Activated T-cell treated with anti-CD3 and anti-CD28 coated beads for 24 hours (primary cell): ENCODE measurements around the gene SINHCAF.
"Not testable (repeated sequence)": the region's sequence is repeated elsewhere in the genome, so short reads cannot be mapped to it uniquely, and the experiment has no call there.

ENCODE experiments used
- DNase-seq: peaks from one replicate; pipeline ENCODE4 v3.0.0-alpha.2; 2020; ENCODE audit warnings: low read depth

The SINHCAF gene

DNA sequence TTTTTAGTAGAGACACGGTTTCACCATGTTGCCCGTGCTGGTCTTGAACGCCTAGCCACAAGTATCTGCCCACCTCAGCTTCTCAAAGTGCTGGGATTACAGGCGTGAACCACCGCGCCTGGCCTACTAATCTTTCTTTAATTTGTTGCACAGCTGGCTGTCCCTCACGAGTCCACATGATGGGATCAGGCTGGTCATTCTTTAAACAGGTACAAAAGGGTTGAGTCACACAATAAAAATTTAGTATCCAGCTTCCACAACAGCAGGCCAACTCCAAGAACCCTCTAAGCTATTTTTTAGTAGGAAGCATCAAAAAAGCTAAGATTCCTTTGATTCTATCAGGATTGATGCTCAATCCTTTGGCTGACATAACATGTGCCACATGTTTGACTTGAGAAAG lies 17.8 kb downstream of the SINHCAF start:
- no peak for DNase-seq

DNA sequence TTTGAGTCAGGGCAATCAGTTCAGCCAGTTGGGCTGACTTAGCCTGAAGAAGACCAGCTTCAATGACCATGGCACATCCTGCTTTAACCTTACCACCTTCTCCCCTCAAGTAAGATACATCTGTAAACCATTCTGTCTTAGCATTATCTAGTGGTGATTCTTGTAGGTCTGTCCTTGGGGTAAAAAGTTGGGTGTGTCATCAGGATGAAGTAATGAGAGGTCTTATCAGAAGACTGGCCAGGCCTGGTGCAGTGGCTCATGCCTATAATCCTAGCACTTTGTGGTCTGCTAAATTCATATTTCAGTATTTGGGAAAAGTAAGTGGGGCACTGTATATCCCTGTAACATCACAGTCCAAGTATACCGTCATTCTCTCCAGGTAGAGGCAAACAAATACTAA lies 19.1 kb downstream of the SINHCAF start:
- DNase-seq, result no peak

DNA sequence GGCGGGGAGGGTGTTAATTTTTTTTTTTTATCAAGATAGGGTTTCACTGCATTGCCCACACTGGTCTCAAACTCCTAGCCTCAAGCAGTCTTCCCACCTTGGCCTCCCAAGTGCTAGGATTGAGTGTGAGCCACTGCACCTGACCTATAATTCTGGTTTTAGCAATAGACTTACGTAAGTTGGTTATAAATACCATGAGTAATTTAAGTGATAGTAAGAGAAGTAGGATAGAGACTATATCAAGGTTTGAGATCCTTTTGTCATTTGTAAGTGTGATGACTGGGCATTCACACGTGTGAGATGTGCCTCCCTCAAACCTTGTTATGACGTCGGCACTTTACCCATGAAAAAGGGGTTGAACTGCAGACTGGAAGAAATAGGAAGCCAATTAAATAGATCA lies 22.5 kb downstream of the SINHCAF start:
- DNase-seq, result no peak

DNA sequence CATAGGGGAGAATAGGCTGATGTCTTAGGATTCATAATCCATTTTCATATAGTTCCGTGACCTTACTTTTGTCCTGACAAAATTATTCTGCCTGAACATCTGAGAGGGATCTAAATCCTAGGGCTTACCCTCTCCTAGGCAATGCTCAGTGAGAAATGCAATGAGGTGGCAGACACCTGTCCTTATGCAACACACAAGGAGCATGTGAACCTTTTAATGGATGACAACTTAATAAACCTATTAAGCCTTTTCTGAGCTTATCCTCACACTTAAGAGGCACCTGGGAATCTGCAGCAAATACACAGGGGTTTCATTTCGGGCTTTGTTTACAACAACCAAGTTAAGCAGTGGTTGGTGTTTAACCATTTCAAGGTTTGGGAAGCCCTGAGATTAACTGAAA lies 24.6 kb downstream of the SINHCAF start:
- DNase-seq, result no peak

GRCh38 chr12:31300783-31301182 lies 25.2 kb downstream of the SINHCAF start:
- no peak for DNase-seq

DNA sequence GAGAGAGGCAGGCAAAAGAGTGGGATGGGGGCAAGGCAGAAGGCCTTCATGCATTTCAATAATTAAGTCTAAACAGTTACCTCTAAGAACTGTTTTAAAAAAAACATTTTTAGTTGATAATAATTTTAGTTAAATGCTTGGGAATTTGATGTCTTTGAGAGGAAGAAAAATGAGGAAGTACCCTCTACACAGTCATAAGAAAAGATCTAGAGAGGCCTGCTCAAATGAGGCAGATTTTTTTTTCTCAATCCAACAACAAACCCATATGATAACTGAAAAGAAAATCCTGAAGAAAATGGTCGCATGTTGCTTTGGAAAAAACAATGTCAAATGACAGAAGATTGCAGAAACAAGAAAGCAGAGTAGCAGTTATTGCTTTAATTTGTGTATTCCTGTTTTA lies 25.6 kb downstream of the SINHCAF start:
- DNase-seq, result no peak

DNA sequence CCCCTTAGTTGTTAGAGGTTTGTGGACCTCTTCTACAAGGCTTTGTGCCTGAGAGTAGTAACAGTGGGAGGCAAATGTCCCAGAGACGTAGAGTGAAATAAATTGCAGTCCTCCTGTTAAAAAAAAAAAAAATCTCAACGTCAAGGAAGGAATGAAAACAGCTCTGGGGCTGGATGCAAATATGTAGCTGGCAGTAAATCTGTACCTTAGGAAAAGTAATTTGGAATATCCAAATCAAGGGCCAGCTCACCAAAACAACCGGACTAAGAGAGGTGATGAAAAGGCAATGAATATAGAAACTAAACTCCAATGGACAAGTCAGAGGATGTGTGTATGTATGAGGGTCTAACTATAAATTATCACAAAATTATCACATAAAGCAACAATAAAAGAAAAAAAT lies 27.0 kb downstream of the SINHCAF start:
- DNase-seq, result no peak

GRCh38 chr12:31298515-31298910 lies 27.4 kb downstream of the SINHCAF start:
- no peak for DNase-seq

- DNase-seq, result no peak
Observed at GRCh38 chr12:31297572-31298514, 28.1 kb downstream of the SINHCAF start.

DNA sequence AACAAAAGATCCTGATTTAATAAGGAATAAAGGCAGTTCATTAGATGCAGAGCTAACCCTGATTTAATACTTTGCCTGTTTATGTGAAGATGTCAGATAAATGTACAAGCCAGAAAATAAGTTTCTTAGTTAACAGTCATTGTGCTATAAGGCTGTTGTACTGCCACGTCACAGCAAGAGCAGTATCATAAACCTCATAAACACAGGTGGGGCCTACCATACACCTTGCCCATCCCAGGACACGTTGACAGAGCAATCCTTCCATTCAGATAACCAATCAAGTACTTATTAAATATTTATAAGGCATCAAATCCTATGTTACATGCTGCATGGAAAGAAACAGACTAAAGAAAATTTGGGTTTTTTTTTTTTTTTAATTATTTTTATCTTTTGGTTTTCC lies 36.5 kb downstream of the SINHCAF start:
- DNase-seq, result no peak

DNA sequence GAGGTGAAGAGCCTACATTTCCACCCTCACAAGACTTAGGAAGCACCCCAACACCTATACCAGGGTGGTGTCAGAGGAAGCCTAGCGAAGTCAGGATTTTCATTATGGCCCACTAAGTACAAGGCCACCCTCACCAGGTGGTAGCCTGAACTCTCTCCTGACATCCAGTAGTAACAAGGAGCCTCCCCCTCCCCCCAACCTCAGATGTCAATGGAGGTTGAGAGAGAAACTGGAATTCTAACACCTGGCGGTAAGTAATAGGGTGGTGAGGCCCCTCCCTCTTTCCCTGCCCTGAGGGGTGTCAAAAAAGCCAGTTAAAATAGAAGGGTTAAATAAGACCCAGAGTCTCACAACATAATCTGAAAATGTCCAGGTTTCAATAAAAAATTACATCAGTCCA lies 37.6 kb downstream of the SINHCAF start:
- DNase-seq, result no peak

DNA sequence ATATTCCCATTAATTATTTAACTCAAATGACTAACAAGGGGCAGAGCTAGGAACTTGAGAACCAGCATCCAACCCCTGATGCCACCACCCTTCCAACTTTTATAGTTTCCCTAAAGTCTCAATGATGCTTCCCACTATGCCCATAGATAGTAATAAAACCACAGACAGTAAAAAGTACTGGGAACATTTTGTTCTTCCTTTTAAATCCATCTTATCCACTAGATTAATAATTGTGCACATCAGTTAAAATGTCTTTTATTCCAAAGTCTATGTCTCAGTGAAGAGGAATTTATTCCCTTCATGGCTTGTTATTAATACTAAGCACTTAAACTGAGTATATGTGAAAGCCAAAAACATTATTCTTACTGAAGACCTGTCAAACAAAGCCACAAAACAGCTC lies 45.8 kb downstream of the SINHCAF start:
- no peak for DNase-seq

GRCh38 chr12:31279390-31279924 lies 46.5 kb downstream of the SINHCAF start:
- DNase-seq, result no peak

GRCh38 chr12:31278832-31279231 lies 47.1 kb downstream of the SINHCAF start:
- no peak for DNase-seq

- DNase-seq, result no peak
Observed at GRCh38 chr12:31278424-31278823, 47.5 kb downstream of the SINHCAF start.

- DNase-seq, result no peak
Observed at GRCh38 chr12:31277081-31277480, 48.9 kb downstream of the SINHCAF start.

DNA sequence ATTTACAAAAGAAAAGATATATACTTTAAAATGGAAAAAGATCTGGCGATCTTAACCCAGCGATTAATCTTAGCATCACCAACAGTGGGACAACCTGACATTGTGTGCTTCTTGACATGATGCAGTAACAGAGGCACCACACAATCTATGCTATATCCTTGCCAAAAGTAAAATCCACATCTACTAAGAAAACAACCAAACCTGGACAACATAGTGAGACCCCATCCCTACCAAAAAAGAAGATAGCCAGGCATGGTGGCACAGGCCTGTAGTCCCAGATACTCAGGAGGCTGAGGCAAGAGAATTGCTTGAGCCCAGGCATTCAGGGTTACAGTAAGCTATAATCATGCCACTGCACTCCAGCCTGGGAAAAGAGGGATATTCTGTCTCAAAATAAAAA lies 50.5 kb downstream of the SINHCAF start:
- no peak for DNase-seq

DNA sequence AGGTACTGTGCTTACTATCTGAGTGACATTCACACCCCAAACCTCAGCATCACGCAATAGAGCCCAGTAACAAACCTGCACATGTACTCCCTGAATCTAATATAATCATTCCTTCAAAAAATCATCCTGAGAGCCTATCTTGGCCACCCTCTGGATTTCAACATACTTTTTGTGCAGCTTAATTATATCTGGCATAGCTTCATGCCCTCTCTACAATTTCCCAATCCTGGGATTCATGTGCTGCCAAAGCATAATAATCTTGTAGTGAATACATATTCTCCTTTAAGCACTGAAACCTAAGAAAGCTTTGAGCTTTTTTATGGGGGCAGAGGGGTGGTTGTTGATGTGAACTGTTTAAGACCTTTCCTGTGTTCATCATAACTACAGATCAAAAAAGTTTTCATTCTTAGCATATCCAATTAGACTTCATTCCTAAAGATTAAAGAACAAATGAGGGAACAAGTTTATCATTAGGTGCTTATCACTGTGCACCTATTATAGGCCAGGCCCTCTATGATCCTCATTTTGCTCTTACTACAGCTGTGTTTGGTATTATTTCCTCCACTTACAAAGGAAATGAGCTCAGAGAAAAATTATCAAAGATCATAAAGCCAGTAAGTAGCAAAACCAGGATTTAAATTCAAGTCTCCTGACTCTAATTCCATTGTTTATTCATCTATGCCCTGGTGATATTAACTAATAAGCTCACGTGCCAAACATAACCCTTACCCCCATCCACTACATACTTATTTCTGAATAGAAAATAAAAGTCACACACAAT lies 51.2 kb downstream of the SINHCAF start:
- DNase-seq, result no peak

DNA sequence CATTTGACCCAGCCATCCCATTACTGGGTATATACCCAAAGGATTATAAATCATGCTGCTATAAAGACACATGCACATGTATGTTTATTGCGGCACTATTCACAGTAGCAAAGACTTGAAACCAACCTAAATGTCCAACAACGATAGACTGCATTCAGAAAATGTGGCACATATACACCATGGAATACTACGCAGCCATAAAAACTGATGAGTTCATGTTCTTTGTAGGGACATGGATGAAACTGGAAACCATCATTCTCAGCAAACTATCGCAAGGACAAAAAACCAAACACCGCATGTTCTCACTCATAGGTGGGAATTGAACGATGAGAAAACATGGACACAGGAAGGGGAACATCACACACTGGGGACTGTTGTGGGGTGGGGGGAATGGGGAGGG lies 52.2 kb downstream of the SINHCAF start:
- DNase-seq, result not testable (repeated sequence)

- DNase-seq, result no peak
Observed at GRCh38 chr12:31272607-31273225, 53.2 kb downstream of the SINHCAF start.

DNA sequence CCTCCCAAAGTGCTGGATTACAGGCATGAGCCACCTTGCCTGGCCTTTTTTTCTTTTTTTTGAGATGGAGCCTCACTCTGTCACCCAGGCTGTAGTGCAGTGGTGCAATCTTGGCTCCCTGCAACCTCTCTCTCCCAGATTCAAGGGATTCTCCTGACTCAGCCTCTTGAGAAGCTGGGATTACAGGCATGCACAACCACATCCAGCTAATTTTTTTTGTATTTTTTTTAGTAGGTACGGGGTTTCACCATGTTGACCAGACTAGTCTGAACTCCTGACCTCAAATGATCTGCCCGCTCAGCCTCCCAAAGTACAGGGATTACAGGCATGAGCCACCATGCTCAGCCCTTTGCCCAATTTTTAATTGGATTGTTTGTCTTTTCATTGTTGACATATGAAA lies 58.0 kb downstream of the SINHCAF start:
- no peak for DNase-seq

- no peak for DNase-seq
Observed at GRCh38 chr12:31265722-31266121, 60.2 kb downstream of the SINHCAF start.

- no peak for DNase-seq
Observed at GRCh38 chr12:31263661-31264060, 62.3 kb downstream of the SINHCAF start.
